K562 (cell line): Measurements from ENCODE around the gene MATN1. TPM values are rescaled to one million over a fixed set of nuclear protein-coding genes. Genes with fewer than 3 reads are reported as not detected.

ENCODE experiments used
- CCNT2 ChIP-seq: IDR thresholded peaks from 2 replicates; pipeline ENCODE4 v1.6.1; 2011; ENCODE audit warnings: borderline replicate concordance, low read depth, mild to moderate bottlenecking, moderate library complexity, mixed read lengths, low read length; ENCODE audit not compliant: insufficient read length; ENCODE audit errors: extremely low read depth
- KLF6 ChIP-seq: fragments of 250-450 bp; sonication (Bioruptor Pico); IDR thresholded peaks from 2 replicates; pipeline ENCODE4 v1.4.0; 2020; ENCODE audit warnings: mild to moderate bottlenecking, moderate library complexity, borderline replicate concordance
- TRIM25 ChIP-seq: fragments of 450-650 bp; IDR thresholded peaks from 2 replicates; pipeline ENCODE4 v1.7.0; 2016; ENCODE audit warnings: borderline replicate concordance
- ZBTB17 ChIP-seq: fragments of 450-650 bp; formaldehyde crosslinking; IDR thresholded peaks from 2 replicates; pipeline ENCODE4 v1.4.0; 2020; ENCODE audit warnings: mild to moderate bottlenecking
- ZBTB40 ChIP-seq, 2 experiments: fragments of 450-650 bp in 1 of 2; sonication (generic) in 1 of 2; formaldehyde crosslinking in 1 of 2; IDR thresholded peaks; 2 replicates each; pipeline versions ENCODE4 v1.7.1 to v1.9.0; 2016 to 2022; ENCODE audit warnings: inconsistent platforms in 1 of 2, mild to moderate bottlenecking in 1 of 2, missing genetic modification reagents in 1 of 2
- ZNF407 ChIP-seq: fragments of 450-650 bp; IDR thresholded peaks from 2 replicates; pipeline ENCODE4 v1.6.1; 2016; ENCODE audit warnings: low read depth
- polyA plus RNA-seq, 8 experiments: library from polyadenylated mRNA; depleted of rRNA in 4 of 8; stranded (reverse) in 5 of 8; unstranded in 3 of 8; fragments of >200 nt; fragmentation: Nextera tagmentation in 2 of 8; fragmentation: Illumina TruSeq in 1 of 8; extraction: Ambion mirVana in 2 of 8; extraction: Trizol in 1 of 8; gene quantifications; 2 replicates each; pipeline versions ENCODE4 v1.2.1 to v1.2.3, GENCODE V29; 2011 to 2014; ENCODE audit warnings: inconsistent platforms in 1 of 8, missing spikeins in 1 of 8
- total RNA-seq, 7 experiments: library from RNA; depleted of rRNA in 6 of 7; stranded (reverse); fragments of >200 nt in 6 of 7; fragmentation: Illumina TruSeq in 2 of 7; extraction: Trizol in 2 of 7; gene quantifications; 2 replicates each; pipeline versions ENCODE4 v1.2.1 to v1.2.3, GENCODE V29; 2011 to 2021; ENCODE audit warnings: low replicate concordance in 1 of 7

The MATN1 gene
- total and polyA plus RNA-seq, 9 of the 15 experiments (the other 6 are each of a cell fraction or from before 2014, with no cell fraction given) = 0.10 to 2.3 (median 1.2) TPM

DNA sequence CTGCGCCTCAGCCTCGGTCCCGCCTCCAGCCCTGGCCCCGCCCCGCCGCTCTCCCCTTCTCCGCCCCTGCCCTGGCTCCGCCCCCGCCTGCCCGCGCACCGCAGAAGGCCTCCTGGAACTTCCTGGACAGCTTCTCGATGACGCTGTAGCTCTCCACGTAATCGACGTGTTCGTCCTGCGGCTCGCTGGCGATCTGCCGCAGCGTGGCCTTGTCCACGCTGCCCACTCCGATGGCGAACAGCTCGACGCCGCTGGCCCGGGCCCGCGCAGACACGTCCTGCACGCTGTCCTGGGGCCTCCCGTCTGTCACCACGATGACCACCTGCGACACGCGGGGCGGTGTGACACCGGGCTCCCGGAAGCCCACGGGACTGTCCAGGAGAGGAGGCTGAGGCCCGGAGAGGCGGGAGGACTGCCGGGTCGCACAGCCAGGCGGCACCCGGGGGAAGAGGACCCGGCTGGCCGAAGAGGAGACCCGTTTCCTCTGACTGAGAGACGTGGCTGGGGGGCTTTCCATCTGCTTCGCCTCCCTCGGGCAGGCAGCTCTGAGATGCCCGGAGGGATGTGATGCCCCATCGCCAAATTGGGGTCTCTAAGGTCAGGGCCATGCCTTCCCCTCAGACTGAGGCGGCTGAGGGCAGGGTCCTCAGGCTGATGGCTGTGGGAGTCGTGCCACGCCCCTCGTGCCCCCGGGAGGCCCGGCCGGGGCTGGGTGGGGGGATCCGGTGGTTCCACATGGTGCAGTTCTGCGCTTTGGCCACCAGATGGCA is 4.6 kb downstream of the MATN1 start (continued):
- TF ChIP-seq ZNF407 (no peak), ZBTB17 (CRISPR knock-in tag) (peak; percentile 95), ZBTB40 (IDR thresholded peaks at IDR 0.05) (peak; percentile 63), ZBTB40 (CRISPR knock-in tag; IDR thresholded peaks at IDR 0.05) (no peak), CCNT2 (peak; percentile 81), KLF6 (CRISPR knock-in tag) (peak; percentile 85; the same call in 1 of the 2 replicates), TRIM25 (no peak)
